Tibial artery (tissue), 4 donors: ENCODE measurements around the gene NCEH1.

ENCODE experiments used
- DNase-seq, 2 donors: peaks; one replicate each; pipeline ENCODE4 v3.0.0-alpha.2; 2019
- H3K27ac ChIP-seq, 2 donors: fragments of 200-600 bp; sonication (generic) in 1 of 2; 1 replicate in 1 of 2; 2 replicates in 1 of 2; pipeline ENCODE4 v1.5.1; 2018 to 2019; ENCODE audit warnings: mild to moderate bottlenecking in 1 of 2
- H3K27me3 ChIP-seq, 2 donors: fragments of 200-600 bp; sonication (generic) in 1 of 2; one replicate each; pipeline versions ENCODE4 v1.5.1 to v1.6.0; 2016 to 2019
- H3K36me3 ChIP-seq, 3 donors: fragments of 200-600 bp; sonication (generic) in 2 of 3; one replicate each; pipeline ENCODE4 v1.5.1; 2016 to 2019; ENCODE audit warnings: mild to moderate bottlenecking in 2 of 3
- H3K4me1 ChIP-seq, 4 donors: fragments of 200-600 bp; sonication (generic) in 2 of 4; 1 replicate in 3 of 4; 2 replicates in 1 of 4; pipeline ENCODE4 v1.5.1; 2016 to 2019
- H3K4me3 ChIP-seq, 2 donors: fragments of 200-600 bp; sonication (generic) in 1 of 2; 1 replicate in 1 of 2; 2 replicates in 1 of 2; pipeline ENCODE4 v1.5.1; 2018 to 2019; ENCODE audit warnings: mild to moderate bottlenecking in 2 of 2
- H3K9me3 ChIP-seq, 3 donors: fragments of 200-600 bp; sonication (generic) in 1 of 3; one replicate each; pipeline ENCODE4 v1.5.1; 2016 to 2019
- intact Hi-C: fragments of 100-400 bp; cut with DNase I; formaldehyde crosslinking; loops from one replicate; pipeline ENCODE4 v1.15.0; 2023; ENCODE audit warnings: low total_unique reads
- TF ChIP-seq, protein P1 (sequence below), 2 experiments: fragments of 200-600 bp in 1 of 2; fragments of 450-650 bp in 1 of 2; IDR thresholded peaks; one replicate each; pipeline ENCODE4 v1.5.1; 2017 to 2019; ENCODE audit warnings: antibody characterized with exemption in 2 of 2, mild to moderate bottlenecking in 1 of 2, moderate library complexity in 1 of 2

Gene NCEH1

DNA sequence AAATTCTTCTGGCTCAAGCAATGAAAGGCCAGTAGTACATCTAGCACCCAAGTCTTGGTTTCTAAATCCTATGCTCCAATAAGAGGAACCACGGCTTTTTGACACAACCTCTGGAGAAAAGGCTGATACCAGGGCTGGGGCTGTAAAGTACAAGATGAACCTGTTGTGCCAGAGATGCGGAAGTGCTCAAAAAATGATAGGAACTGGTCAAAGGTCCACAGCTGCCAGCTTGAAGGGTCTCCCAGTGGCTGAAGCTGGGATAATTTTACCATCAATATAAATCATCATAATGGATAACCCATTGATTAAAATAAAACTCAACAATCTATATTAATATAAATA lies 558 bp upstream of the NCEH1 start:
- H3K9me3 ChIP-seq, result no peaks in the 10 kb centered on the region
- H3K36me3 ChIP-seq, result no peaks in the 10 kb centered on the region
- no peak for DNase-seq
- TF ChIP-seq, protein P1, sequence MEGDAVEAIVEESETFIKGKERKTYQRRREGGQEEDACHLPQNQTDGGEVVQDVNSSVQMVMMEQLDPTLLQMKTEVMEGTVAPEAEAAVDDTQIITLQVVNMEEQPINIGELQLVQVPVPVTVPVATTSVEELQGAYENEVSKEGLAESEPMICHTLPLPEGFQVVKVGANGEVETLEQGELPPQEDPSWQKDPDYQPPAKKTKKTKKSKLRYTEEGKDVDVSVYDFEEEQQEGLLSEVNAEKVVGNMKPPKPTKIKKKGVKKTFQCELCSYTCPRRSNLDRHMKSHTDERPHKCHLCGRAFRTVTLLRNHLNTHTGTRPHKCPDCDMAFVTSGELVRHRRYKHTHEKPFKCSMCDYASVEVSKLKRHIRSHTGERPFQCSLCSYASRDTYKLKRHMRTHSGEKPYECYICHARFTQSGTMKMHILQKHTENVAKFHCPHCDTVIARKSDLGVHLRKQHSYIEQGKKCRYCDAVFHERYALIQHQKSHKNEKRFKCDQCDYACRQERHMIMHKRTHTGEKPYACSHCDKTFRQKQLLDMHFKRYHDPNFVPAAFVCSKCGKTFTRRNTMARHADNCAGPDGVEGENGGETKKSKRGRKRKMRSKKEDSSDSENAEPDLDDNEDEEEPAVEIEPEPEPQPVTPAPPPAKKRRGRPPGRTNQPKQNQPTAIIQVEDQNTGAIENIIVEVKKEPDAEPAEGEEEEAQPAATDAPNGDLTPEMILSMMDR (IDR thresholded peaks at IDR 0.05), result no peak
- H3K4me3 ChIP-seq, result peak overlapping the region; percentile 91 to 96
- intact Hi-C loops, result loop anchor here (5.0 kb wide), 1 partner anchor 34 kb away; no protein-coding TSS in a partner anchor
- no peaks in the 10 kb centered on the region for H3K27me3 ChIP-seq
- H3K27ac ChIP-seq, result peak overlapping the region; percentile 87 to 91
- peaks cover 0 to 31% (median 14%) of the 10 kb centered on the region in 4 donors for H3K4me1 ChIP-seq

DNA sequence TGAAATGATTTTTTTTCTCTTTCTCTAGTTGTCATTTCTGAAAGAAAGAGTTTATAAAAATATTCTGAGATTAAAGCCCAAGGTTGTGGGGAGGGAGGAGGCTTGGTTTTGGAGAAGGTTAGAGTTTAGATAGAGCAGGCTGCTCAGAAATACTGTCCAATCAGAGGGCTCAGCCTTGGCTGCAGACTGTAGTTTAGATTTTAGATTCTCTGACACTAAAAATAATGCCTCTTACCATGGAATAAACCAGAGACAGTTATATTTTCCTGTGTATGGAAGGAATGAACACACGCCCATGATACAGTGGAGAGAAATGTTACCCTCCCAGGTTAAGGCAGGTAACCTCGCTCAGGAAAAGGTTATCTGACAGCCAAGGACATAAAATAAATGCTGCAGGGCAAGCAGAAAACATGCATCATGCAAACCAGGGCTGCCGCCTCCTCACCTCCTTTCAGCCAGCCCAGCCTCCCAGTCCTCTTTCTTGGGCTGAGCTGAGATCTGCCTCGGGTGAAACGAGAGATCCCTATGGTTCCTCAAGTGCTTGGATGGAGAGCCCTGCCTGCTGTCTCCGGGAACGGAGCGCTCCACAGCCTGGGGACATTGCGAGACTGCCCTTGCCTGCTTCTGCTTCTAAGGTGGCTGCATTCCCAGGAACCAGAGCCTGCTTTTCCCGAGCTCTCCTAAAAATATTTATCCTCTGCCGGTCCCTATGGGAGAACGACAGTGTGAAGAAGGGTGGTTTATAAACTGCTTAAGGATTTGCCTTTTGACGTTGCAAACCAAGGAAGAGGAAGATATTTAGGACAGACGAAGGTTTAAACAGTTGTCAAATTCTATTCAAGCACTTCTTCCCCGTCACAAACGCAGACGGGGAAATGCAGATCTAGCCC lies 848 bp downstream of the NCEH1 start:
- intact Hi-C loops, result loop anchor here (5.0 kb wide), 1 partner anchor 33 kb away; no protein-coding TSS in a partner anchor

DNA sequence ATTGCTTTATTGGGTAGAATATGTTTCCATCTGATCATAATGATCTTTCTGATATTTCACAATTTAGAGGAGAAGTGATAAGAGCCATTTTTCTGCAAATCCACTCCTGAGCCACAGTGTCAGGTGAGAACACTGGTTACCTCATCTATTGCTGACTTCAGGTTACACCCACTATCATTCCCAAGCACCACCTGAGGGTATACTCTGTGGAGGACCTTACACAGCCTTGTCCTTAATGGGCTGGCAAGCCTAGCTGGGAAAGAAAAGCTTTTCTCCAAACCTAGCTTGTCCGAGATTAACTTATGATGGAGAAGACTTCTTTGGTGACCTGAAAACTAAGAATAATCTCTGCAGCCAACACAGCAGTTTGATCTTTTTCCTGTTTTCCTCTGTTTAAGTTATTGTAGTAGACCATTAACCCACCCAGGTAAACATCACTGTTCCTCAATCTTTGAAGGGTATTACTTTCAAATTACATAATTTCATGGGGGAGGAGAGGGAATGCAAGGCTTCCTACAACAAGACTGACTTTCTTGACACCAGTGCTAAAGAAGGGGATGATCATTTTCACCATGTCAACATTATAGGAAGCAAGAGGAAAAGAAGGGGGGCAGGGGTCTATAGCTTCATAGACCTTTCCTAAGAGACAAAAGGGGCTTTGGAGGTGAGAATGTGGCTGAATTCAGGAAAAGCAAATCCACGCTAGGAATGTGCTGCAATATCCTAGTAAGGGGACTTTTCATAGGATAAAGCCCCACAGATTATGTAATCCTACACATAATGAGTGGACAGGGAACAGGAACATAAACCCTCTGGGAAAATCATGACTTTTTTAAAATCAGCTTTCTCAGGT lies 1.7 kb downstream of the NCEH1 start:
- H3K9me3 ChIP-seq, result no peaks in the 10 kb centered on the region
- TF ChIP-seq, protein P1 (IDR thresholded peaks at IDR 0.05), result no peak
- DNase-seq, result no peak
- no peaks in the 10 kb centered on the region for H3K27me3 ChIP-seq
- H3K4me1 ChIP-seq, result peaks cover 0 to 31% (median 14%) of the 10 kb centered on the region in 4 donors
- peak overlapping the region; percentile 91 to 96 for H3K4me3 ChIP-seq
- peak overlapping the region; percentile 87 to 91 for H3K27ac ChIP-seq
- intact Hi-C loops, result no loop called here
- H3K36me3 ChIP-seq, result no peaks in the 10 kb centered on the region

More for the DNA sequence above, 848 bp downstream of the NCEH1 start:
- Histone ChIP-seq H3K4me1 (peaks cover 0 to 31% (median 14%) of the 10 kb centered on the region in 4 donors), H3K36me3 (no peaks in the 10 kb centered on the region), H3K4me3 (peak overlapping the region; percentile 91 to 96), H3K27ac (peak overlapping the region; percentile 87 to 91), H3K9me3 (no peaks in the 10 kb centered on the region), H3K27me3 (no peaks in the 10 kb centered on the region)
- DNase-seq, result peak; percentile 61 to 78
- TF ChIP-seq, protein P1 (IDR thresholded peaks at IDR 0.05), result no peak

DNA sequence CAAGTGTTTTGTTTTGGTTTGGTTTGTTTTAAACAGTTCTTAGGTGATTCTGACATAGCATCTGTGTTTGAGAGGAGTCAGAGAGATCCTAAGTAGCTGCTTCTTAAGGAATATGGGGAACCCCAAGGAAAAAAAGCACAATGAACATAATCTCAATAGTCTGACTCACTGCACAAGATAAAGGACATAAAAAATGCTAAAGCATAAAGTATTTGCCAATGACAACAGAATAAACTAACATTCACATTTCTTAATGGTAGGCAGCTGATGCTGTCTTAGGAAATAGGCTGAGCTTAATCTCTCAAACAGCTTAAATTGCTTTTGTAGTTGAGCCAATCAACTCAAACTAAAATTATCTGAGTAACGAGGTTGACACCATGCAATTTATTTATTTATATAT lies 2.9 kb downstream of the NCEH1 start:
- Histone ChIP-seq H3K9me3 (no peaks in the 10 kb centered on the region), H3K36me3 (no peaks in the 10 kb centered on the region), H3K4me3 (no peak overlapping the region), H3K27ac (no peak overlapping the region), H3K4me1 (peaks cover 0 to 31% (median 14%) of the 10 kb centered on the region in 4 donors), H3K27me3 (no peaks in the 10 kb centered on the region)
- intact Hi-C loops, result no loop called here
- TF ChIP-seq, protein P1 (IDR thresholded peaks at IDR 0.05), result no peak
- no peak for DNase-seq

DNA sequence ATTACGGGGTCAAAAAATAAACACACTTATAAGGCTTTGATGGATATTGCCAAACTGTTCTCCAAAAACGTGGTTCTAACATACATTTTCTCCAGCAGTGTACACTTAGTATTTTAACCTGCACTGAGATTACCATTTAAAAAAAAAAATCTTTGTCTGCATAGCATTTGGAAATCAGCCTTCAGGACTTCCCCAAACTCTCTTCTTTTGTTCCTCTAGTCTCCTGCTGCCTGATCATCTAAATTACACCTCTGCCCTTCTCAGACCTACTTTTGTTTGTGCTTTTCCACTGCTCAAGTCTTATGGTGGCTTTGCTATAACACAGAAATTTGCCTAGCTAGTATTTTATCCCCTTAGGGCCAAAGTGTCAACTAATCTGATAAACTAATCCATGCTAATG lies 3.8 kb downstream of the NCEH1 start:
- no peak for DNase-seq
- TF ChIP-seq, protein P1 (IDR thresholded peaks at IDR 0.05), result no peak
- Histone ChIP-seq H3K4me3 (no peak overlapping the region), H3K9me3 (no peaks in the 10 kb centered on the region), H3K36me3 (no peaks in the 10 kb centered on the region), H3K27ac (no peak overlapping the region), H3K4me1 (peaks cover 0 to 31% (median 14%) of the 10 kb centered on the region in 4 donors), H3K27me3 (no peaks in the 10 kb centered on the region)
- intact Hi-C loops, result no loop called here
